HG03139 (cell line): ENCODE data around the gene COL9A3.

ENCODE experiments used
- ATAC-seq: cut with Tn5 transposase; IDR thresholded peaks from one replicate; pipeline ENCODE4 v1.9.1; 2021; ENCODE audit not compliant: unreplicated experiment

COL9A3 gene

GRCh38 chr20:62876902-62877816, 60.3 kb downstream of the COL9A3 start:
- no peak for ATAC-seq

- no peak for ATAC-seq
Measured at GRCh38 chr20:62878244-62879038, 61.6 kb downstream of the COL9A3 start.

GRCh38 chr20:62879275-62880146, 62.7 kb downstream of the COL9A3 start:
- no peak for ATAC-seq

GRCh38 chr20:62880147-62880934, 63.5 kb downstream of the COL9A3 start:
- no peak for ATAC-seq

DNA sequence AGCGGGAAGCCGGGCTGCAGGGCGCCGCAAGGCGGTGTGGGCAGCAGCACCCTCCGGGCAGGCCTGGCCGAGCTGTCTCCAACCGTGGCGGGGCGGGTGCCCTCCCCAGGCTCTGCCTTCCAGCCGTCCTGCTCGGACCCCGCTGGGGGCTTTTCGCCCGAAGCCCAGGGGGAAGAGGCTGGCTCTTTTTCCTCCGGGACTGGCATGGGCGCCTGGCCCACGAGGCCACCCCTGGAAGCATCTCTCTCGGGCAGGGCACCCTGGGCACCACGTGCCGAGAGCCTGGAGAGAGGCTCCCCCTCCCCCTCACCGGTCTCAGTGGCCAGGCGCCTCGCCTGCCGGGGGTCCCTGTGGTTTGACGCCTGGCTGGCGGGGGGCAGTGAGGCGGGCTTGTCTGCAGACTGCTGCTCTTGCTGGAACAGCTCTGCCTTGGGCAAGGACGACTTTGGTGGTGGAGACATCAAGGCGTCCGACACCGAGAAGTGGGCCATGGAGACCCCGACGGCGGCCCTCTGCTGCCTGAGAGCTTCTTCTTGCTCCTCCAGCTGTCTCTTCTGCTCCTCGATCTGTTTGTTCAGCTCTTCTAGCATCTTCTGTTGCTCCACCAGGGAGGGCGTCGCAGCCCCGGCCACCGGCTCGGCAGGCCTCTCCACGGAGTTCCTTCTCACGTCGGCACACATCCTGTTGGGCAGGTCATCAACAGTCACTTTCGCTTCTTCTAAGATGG, 64.2 kb downstream of the COL9A3 start:
- no peak for ATAC-seq

GRCh38 chr20:62881662-62882395, 65.0 kb downstream of the COL9A3 start:
- no peak for ATAC-seq

GRCh38 chr20:62882426-62882825, 65.6 kb downstream of the COL9A3 start:
- no peak for ATAC-seq

DNA sequence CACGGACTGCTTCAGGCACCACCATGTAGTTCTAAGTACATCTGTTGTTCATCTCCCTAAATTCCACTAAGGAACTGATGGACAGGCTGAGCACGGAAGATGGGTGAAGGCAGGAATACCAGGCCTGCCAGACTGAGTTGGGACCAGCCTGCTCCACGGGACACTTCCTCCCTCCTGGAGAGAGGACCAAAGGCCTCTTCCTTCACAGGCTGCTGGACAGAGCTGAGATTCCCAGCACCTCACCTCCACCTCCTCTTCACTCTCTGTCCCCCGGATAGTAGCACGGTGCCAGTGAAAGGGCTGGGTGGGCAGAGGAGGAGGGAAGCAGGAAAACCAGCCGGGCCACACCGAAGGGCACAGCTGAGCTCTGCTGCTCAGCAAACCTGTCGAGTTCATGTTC, 67.7 kb downstream of the COL9A3 start:
- ATAC-seq: no peak

GRCh38 chr20:62885046-62885895, 68.4 kb downstream of the COL9A3 start:
- ATAC-seq: no peak

GRCh38 chr20:62885896-62886708, 69.3 kb downstream of the COL9A3 start:
- no peak for ATAC-seq

DNA sequence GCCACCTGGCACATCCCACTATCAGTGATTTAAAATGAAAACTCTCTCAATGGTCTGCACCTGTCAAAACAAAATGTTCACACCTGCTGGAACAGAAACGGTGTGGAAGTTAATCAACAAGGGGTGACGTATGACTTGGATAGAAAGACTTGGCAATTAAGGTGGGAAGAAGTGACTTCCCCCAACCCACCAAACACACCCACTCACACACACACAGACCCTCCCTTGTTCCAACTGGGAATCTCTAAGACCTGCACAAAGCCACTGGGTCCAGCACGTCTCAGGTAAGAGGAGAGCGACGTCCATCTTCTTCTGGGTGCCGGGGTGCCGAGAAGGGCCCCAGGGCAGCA, 69.8 kb downstream of the COL9A3 start:
- no peak for ATAC-seq

- ATAC-seq: no peak
Measured at GRCh38 chr20:62887152-62887859, 70.5 kb downstream of the COL9A3 start.

- no peak for ATAC-seq
Measured at GRCh38 chr20:62887860-62888239, 71.0 kb downstream of the COL9A3 start.

GRCh38 chr20:62888406-62888805, 71.6 kb downstream of the COL9A3 start:
- ATAC-seq: no peak

DNA sequence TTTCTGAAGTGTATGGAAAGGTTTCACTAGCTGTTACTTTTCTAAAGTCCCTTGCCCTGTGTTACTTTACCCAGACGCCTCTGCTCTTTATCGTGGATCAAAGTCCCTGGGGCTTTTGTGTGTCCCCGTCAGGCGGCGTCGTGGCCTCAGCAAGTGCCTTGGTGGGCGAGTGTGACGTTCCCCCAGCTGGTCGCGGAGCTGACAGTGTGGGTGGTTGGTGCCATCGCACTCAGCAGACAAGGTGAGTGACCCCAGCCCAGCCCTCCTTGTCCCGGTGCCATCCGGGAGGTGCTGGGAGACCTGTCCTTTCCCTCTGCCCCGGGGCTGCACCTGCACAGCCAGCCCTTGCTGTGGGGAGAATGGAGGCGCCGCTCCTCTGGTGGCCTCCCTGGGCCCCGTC, 72.1 kb downstream of the COL9A3 start:
- ATAC-seq: no peak

- no peak for ATAC-seq
Measured at GRCh38 chr20:62889411-62889810, 72.6 kb downstream of the COL9A3 start.

GRCh38 chr20:62889871-62890270, 73.0 kb downstream of the COL9A3 start:
- no peak for ATAC-seq
